ENCODE data around the gene PSMD7. TPM values are rescaled to one million over a fixed set of nuclear protein-coding genes. Genes with fewer than 3 reads are reported as not detected.

The PSMD7 gene
- polyA plus RNA-seq, 1 donor from 2014 or later: 112 TPM

DNA sequence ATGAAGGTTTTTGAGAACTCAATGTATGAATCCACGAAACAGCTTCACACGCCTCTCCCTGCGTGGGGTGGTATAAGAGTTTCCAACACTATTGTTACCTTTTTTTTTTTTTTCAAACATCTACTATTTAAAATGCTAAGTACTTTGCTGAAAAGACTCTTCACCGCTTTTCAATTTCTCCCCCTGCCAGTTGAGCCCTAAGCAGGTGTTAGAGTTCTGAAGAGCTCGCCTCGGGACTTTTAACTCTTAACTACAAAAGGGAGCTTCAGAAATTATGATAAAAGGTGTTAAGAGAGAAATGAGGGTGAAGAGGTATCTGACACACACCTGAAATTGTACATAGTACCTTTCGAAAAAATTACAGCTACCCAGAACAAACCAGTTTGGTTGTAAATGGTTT is 20.9 kb upstream of the PSMD7 start:
- TF ChIP-seq EZH2 (IDR thresholded peaks at IDR 0.05; ENCODE audit: borderline replicate concordance, insufficient read depth, low read length, poor library complexity, severe bottlenecking) (no peak), TAF1 (IDR thresholded peaks at IDR 0.05; ENCODE audit: low read depth) (no peak), RAD21 (conservative IDR thresholded peaks at IDR 0.05) (no peak), POLR2AphosphoS5 (IDR thresholded peaks at IDR 0.05) (no peak), MXI1 (conservative IDR thresholded peaks at IDR 0.05; ENCODE audit: poor library complexity, severe bottlenecking) (no peak), EP300 (conservative IDR thresholded peaks at IDR 0.05; ENCODE audit: poor library complexity, severe bottlenecking) (no peak), SMC3 (conservative IDR thresholded peaks at IDR 0.05; ENCODE audit: poor library complexity) (no peak)
- TF ChIP-seq, protein P1, sequence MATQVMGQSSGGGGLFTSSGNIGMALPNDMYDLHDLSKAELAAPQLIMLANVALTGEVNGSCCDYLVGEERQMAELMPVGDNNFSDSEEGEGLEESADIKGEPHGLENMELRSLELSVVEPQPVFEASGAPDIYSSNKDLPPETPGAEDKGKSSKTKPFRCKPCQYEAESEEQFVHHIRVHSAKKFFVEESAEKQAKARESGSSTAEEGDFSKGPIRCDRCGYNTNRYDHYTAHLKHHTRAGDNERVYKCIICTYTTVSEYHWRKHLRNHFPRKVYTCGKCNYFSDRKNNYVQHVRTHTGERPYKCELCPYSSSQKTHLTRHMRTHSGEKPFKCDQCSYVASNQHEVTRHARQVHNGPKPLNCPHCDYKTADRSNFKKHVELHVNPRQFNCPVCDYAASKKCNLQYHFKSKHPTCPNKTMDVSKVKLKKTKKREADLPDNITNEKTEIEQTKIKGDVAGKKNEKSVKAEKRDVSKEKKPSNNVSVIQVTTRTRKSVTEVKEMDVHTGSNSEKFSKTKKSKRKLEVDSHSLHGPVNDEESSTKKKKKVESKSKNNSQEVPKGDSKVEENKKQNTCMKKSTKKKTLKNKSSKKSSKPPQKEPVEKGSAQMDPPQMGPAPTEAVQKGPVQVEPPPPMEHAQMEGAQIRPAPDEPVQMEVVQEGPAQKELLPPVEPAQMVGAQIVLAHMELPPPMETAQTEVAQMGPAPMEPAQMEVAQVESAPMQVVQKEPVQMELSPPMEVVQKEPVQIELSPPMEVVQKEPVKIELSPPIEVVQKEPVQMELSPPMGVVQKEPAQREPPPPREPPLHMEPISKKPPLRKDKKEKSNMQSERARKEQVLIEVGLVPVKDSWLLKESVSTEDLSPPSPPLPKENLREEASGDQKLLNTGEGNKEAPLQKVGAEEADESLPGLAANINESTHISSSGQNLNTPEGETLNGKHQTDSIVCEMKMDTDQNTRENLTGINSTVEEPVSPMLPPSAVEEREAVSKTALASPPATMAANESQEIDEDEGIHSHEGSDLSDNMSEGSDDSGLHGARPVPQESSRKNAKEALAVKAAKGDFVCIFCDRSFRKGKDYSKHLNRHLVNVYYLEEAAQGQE (IDR thresholded peaks at IDR 0.05; ENCODE audit: borderline replicate concordance): no peak
- TF ChIP-seq, protein P2, sequence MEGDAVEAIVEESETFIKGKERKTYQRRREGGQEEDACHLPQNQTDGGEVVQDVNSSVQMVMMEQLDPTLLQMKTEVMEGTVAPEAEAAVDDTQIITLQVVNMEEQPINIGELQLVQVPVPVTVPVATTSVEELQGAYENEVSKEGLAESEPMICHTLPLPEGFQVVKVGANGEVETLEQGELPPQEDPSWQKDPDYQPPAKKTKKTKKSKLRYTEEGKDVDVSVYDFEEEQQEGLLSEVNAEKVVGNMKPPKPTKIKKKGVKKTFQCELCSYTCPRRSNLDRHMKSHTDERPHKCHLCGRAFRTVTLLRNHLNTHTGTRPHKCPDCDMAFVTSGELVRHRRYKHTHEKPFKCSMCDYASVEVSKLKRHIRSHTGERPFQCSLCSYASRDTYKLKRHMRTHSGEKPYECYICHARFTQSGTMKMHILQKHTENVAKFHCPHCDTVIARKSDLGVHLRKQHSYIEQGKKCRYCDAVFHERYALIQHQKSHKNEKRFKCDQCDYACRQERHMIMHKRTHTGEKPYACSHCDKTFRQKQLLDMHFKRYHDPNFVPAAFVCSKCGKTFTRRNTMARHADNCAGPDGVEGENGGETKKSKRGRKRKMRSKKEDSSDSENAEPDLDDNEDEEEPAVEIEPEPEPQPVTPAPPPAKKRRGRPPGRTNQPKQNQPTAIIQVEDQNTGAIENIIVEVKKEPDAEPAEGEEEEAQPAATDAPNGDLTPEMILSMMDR (IDR thresholded peaks at IDR 0.05; ENCODE audit: poor library complexity, severe bottlenecking): no peak
- Histone ChIP-seq H3K9ac (ENCODE audit: low read length) (no peak overlapping the region), H3K27me3 (ENCODE audit: insufficient read depth, low read depth, low read length) (no peaks in the 10 kb centered on the region), H4K20me1 (ENCODE audit: insufficient read depth) (no peaks in the 10 kb centered on the region), H3K9me3 (ENCODE audit: low read length) (no peaks in the 10 kb centered on the region), H3K27ac (ENCODE audit: low read length) (no peak overlapping the region), H3K9me2 (ENCODE audit: insufficient read depth, low read length) (no peaks in the 10 kb centered on the region), H3K36me3 (ENCODE audit: insufficient read depth, low read length) (no peaks in the 10 kb centered on the region), H3F3A (ENCODE audit: insufficient read depth, low read length, poor library complexity, severe bottlenecking) (no peaks in the 10 kb centered on the region), H3K4me3 (ENCODE audit: low read length) (no peak overlapping the region), H3K79me2 (replicated peaks; ENCODE audit: insufficient read depth, low read length) (peaks cover 4% of the 10 kb centered on the region), H2AFZ (ENCODE audit: low read depth, low read length) (no peak overlapping the region), H3K4me2 (ENCODE audit: low read length) (no peak overlapping the region)

DNA sequence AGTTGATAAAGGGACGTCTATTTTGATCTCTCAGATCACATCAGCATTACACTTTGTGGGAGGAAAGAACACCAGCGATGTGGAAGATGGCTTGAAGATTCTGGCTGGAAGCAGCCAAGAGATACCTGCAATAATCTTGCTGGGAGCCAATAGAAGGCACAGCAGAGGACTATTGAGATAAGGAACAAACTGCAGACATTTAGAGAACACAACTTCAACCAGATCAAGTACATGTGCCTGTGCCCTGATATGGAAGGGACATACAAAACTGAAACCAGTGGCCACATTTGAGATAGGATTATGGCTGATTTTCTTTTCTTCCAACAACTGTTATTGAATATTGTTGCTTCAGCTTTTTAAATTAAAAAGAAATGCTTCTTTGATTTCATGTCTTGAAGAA is 18.6 kb upstream of the PSMD7 start:
- no peaks in the 10 kb centered on the region for H3K27me3 ChIP-seq (ENCODE audit: insufficient read depth, low read depth, low read length)
- no peaks in the 10 kb centered on the region for H3K9me2 ChIP-seq (ENCODE audit: insufficient read depth, low read length)
- H3K9me3 ChIP-seq (ENCODE audit: low read length): no peaks in the 10 kb centered on the region
- no peak overlapping the region for H2AFZ ChIP-seq (ENCODE audit: low read depth, low read length)
- H3K27ac ChIP-seq (ENCODE audit: low read length): no peak overlapping the region
- TF ChIP-seq SMC3 (conservative IDR thresholded peaks at IDR 0.05; ENCODE audit: poor library complexity): no peak
- TF ChIP-seq MXI1 (conservative IDR thresholded peaks at IDR 0.05; ENCODE audit: poor library complexity, severe bottlenecking): no peak
- TF ChIP-seq EP300 (conservative IDR thresholded peaks at IDR 0.05; ENCODE audit: poor library complexity, severe bottlenecking): no peak
- TF ChIP-seq EZH2 (IDR thresholded peaks at IDR 0.05; ENCODE audit: borderline replicate concordance, insufficient read depth, low read length, poor library complexity, severe bottlenecking): no peak
- TF ChIP-seq, protein P1 (IDR thresholded peaks at IDR 0.05; ENCODE audit: borderline replicate concordance): no peak
- H4K20me1 ChIP-seq (ENCODE audit: insufficient read depth): no peaks in the 10 kb centered on the region
- H3K79me2 ChIP-seq (replicated peaks; ENCODE audit: insufficient read depth, low read length): peaks cover 4% of the 10 kb centered on the region
- no peak overlapping the region for H3K9ac ChIP-seq (ENCODE audit: low read length)
- H3K4me3 ChIP-seq (ENCODE audit: low read length): no peak overlapping the region
- no peaks in the 10 kb centered on the region for H3F3A ChIP-seq (ENCODE audit: insufficient read depth, low read length, poor library complexity, severe bottlenecking)
- H3K36me3 ChIP-seq (ENCODE audit: insufficient read depth, low read length): no peaks in the 10 kb centered on the region
- H3K4me2 ChIP-seq (ENCODE audit: low read length): no peak overlapping the region

Data from neural cell (in vitro differentiated cells).